Testis (tissue), 3 donors: Measurements from ENCODE around the gene EDC3. TPM values are rescaled to one million over a fixed set of nuclear protein-coding genes. Genes with fewer than 3 reads are reported as not detected.
A peak's percentile ranks its signal among the peaks of the same experiment; 100 is the strongest.

Experiments used
- DNase-seq: peaks from one replicate; pipeline ENCODE4 v3.0.0-alpha.2; 2019
- H3K27ac ChIP-seq, 2 donors: fragments of 200-600 bp; sonication (generic); one replicate each; pipeline ENCODE4 v1.5.1; 2019
- H3K27me3 ChIP-seq: fragments of 200-600 bp; sonication (generic); one replicate; pipeline ENCODE4 v1.5.1; 2019
- H3K36me3 ChIP-seq: fragments of 200-600 bp; sonication (generic); one replicate; pipeline ENCODE4 v1.5.1; 2017; ENCODE audit warnings: low read depth; ENCODE audit errors: missing control alignments
- H3K4me1 ChIP-seq: fragments of 200-600 bp; sonication (generic); one replicate; pipeline ENCODE4 v1.5.1; 2019
- H3K4me3 ChIP-seq, 2 donors: fragments of 200-600 bp; sonication (generic); one replicate each; pipeline ENCODE4 v1.5.1; 2017 to 2019
- H3K9me3 ChIP-seq: fragments of 200-600 bp; sonication (generic); one replicate; pipeline ENCODE4 v1.5.1; 2017
- CTCF ChIP-seq, 3 experiments: fragments of 450-650 bp in 2 of 3; fragments of 200-600 bp in 1 of 3; sonication (generic) in 1 of 3; IDR thresholded peaks; one replicate each; pipeline ENCODE4 v1.5.1; 2016 to 2019; ENCODE audit warnings: antibody characterized with exemption in 3 of 3, mild to moderate bottlenecking in 2 of 3, moderate library complexity in 1 of 3
- POLR2A ChIP-seq: fragments of 450-650 bp; IDR thresholded peaks from one replicate; pipeline ENCODE4 v1.6.1; 2017; ENCODE audit warnings: antibody characterized with exemption, mild to moderate bottlenecking, moderate library complexity
- WGBS, 2 donors: methylation state at CpG; one replicate each; pipeline ENCODE4 v1.1.5; 2018; 5-methylcytosine and 5-hydroxymethylcytosine counted together
- intact Hi-C: fragments of 100-400 bp; cut with DNase I; formaldehyde crosslinking; loops from one replicate; pipeline ENCODE4 v1.15.1; 2023; ENCODE audit warnings: low total_unique reads
- polyA plus RNA-seq: library from polyadenylated mRNA; stranded (reverse); fragments of 350-450 nt; fragmentation: Illumina TruSeq; extraction: RNeasy Lipid Tissue Mini Kit (QIAGEN cat#74804); gene quantifications from one replicate; pipeline ENCODE4 v1.2.3, GENCODE V29; 2014; ENCODE audit warnings: low read depth, low replicate concordance; ENCODE audit not compliant: insufficient read depth
- total RNA-seq, 2 donors: library from RNA; depleted of rRNA; stranded (reverse); fragments of >200 nt; gene quantifications; one replicate each; pipeline ENCODE4 v1.2.3, GENCODE V29; 2016

The EDC3 gene
- total and polyA plus RNA-seq, 3 donors from 2014 or later, result 53.8 to 96.0 (median 56.5) TPM

- Histone ChIP-seq H3K4me1 (peaks cover 6% of the 10 kb centered on the region), H3K4me3 (no peak overlapping the region), H3K27ac (no peak overlapping the region), H3K27me3 (no peaks in the 10 kb centered on the region), H3K9me3 (no peaks in the 10 kb centered on the region), H3K36me3 (no peaks in the 10 kb centered on the region)
- TF ChIP-seq POLR2A, result no peak
- TF ChIP-seq CTCF (IDR thresholded peaks at IDR 0.05), result no peak
- WGBS, 2 donors, result 71 to 79% methylated on average over 1 of the region's 1 CpG
- no peak for DNase-seq
- intact Hi-C loops, result no loop called here
Measured at GRCh38 chr15:74641151-74641550, 54.7 kb downstream of the EDC3 start.

- intact Hi-C loops, result loop anchor here (5.0 to 10.0 kb wide), 2 partner anchors 130 to 318 kb away; partner anchors contain the start of gene RPP25
- no peak for TF ChIP-seq POLR2A
- no peak for TF ChIP-seq CTCF (IDR thresholded peaks at IDR 0.05)
- Histone ChIP-seq H3K27me3 (no peaks in the 10 kb centered on the region), H3K27ac (no peak overlapping the region), H3K9me3 (no peaks in the 10 kb centered on the region), H3K36me3 (no peaks in the 10 kb centered on the region), H3K4me3 (no peak overlapping the region), H3K4me1 (no peaks in the 10 kb centered on the region)
- 78 to 82% methylated on average over 1 of the region's 1 CpG for WGBS, 2 donors
- no peak for DNase-seq
Measured at GRCh38 chr15:74636984-74637383, 58.8 kb downstream of the EDC3 start.

- WGBS, 2 donors, result 24 to 29% methylated on average over 5 of the region's 5 CpGs
- intact Hi-C loops, result loop anchor here (5.0 to 10.0 kb wide), 2 partner anchors 132 to 320 kb away; partner anchors contain the start of gene RPP25
Measured at GRCh38 chr15:74635228-74635627, 60.6 kb downstream of the EDC3 start.

GRCh38 chr15:74633781-74634180, 62.0 kb downstream of the EDC3 start:
- intact Hi-C loops, result loop anchor here (10.0 kb wide), 1 partner anchor 321 kb away; the partner anchor contains the start of gene RPP25
- no peak for TF ChIP-seq CTCF (IDR thresholded peaks at IDR 0.05)
- TF ChIP-seq POLR2A, result no peak
- Histone ChIP-seq H3K9me3 (no peaks in the 10 kb centered on the region), H3K4me3 (no peak overlapping the region), H3K27ac (no peak overlapping the region), H3K4me1 (no peaks in the 10 kb centered on the region), H3K27me3 (no peaks in the 10 kb centered on the region), H3K36me3 (no peaks in the 10 kb centered on the region)
- DNase-seq, result no peak
- WGBS, 2 donors, result 58 to 74% methylated on average over 2 of the region's 2 CpGs

More at GRCh38 chr15:74635228-74635627, 60.6 kb downstream of the EDC3 start:
- Histone ChIP-seq H3K27me3 (no peaks in the 10 kb centered on the region), H3K36me3 (no peaks in the 10 kb centered on the region), H3K4me3 (no peak overlapping the region), H3K4me1 (no peaks in the 10 kb centered on the region), H3K27ac (no peak overlapping the region), H3K9me3 (no peaks in the 10 kb centered on the region)
- peak; percentile 65 for DNase-seq
- no peak for TF ChIP-seq POLR2A
- peak; percentile 74 to 81 (median 80) for TF ChIP-seq CTCF (IDR thresholded peaks at IDR 0.05)

- TF ChIP-seq CTCF (IDR thresholded peaks at IDR 0.05), result no peak
- TF ChIP-seq POLR2A, result no peak
- Histone ChIP-seq H3K9me3 (no peaks in the 10 kb centered on the region), H3K27me3 (no peaks in the 10 kb centered on the region), H3K4me3 (no peak overlapping the region), H3K36me3 (no peaks in the 10 kb centered on the region), H3K27ac (no peak overlapping the region), H3K4me1 (no peaks in the 10 kb centered on the region)
- intact Hi-C loops, result loop anchor here (10.0 kb wide), 1 partner anchor 322 kb away; the partner anchor contains the start of gene RPP25
- WGBS, 2 donors, result 82 to 92% methylated on average over 6 to 9 of the region's 9 CpGs
- DNase-seq, result no peak
Measured at GRCh38 chr15:74632601-74633000, 63.2 kb downstream of the EDC3 start.
